ENCODE results near the gene QRICH1.

QRICH1 gene

DNA sequence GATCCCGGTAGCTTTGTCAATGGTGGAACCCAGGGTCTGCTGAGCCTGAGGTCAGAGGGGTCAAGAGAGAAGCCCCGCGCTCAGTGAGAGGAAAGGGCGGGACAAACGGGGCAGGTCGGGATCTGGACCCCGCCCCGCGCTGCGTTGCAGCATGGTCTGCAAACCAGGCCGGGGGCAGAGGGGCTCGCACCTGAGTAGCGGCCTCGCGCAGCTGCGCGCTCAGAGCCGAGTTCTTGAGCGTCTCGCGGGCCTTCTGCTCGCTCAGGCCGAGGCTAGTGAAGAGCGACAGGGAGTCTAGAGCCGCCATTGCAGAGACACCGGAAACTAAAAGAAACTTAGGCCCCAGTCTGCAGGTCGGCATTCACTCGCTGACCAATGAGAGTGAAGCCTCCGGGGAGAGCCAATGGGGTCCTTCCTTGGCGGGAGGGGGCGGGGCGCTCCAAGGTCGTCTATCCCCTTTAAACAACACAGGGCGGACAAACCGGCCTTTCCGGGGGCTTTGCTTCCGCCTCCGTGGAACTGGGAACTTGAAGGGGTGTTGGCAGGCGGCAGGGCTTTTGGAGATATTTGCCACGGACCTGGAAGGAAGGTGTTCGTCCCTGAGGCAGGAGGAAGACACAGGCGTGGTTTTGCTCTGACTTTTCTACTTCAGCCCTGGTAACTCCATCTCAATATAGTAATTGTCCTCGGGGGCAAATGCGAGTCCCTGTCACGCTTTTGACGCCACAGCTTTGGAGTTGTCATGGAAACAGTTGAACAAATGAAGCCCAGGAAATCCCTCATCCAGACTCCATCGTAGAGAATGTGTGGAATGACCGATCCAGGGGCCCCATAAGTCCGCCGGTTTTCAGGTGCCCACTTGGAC lies 10.8 kb upstream of the QRICH1 start, which contains the start of gene QARS1:
QARS1 (minus strand) TSS at position 331 of the 865 bp plus-strand sequence; CDS start at position 307, 24 bp downstream.
- peak within 1 kb of the TSS; percentile 88 for H3K4me3 ChIP-seq (ENCODE audit: control insufficient read depth, low read depth, low read length)
- TF ChIP-seq, protein P1, sequence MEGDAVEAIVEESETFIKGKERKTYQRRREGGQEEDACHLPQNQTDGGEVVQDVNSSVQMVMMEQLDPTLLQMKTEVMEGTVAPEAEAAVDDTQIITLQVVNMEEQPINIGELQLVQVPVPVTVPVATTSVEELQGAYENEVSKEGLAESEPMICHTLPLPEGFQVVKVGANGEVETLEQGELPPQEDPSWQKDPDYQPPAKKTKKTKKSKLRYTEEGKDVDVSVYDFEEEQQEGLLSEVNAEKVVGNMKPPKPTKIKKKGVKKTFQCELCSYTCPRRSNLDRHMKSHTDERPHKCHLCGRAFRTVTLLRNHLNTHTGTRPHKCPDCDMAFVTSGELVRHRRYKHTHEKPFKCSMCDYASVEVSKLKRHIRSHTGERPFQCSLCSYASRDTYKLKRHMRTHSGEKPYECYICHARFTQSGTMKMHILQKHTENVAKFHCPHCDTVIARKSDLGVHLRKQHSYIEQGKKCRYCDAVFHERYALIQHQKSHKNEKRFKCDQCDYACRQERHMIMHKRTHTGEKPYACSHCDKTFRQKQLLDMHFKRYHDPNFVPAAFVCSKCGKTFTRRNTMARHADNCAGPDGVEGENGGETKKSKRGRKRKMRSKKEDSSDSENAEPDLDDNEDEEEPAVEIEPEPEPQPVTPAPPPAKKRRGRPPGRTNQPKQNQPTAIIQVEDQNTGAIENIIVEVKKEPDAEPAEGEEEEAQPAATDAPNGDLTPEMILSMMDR (IDR thresholded peaks at IDR 0.05; ENCODE audit: control insufficient read depth, insufficient read depth, low read depth, low read length, missing control alignments) = no peak
- peak; percentile 52 for DNase-seq (ENCODE audit: low read depth)

DNA sequence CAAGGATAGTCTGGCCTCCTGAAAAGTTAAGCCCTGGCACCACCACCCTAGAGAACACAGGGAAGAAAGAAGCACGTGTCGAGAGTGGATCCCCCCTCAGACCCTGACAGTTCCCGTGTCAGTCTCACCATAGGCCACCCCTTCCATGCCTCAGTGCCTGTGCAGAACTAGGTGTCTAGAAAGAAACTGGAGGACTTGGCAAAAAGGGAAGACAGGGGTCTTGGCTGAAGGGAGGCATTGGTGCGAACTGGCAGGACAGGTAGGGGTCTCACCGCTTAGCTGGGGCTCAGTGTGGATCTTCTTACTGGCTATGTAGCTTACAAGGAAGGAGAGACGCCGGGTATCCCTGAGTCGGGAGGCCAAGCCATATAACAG lies 10.2 kb upstream of the QRICH1 start:
- H3K4me3 ChIP-seq (ENCODE audit: control insufficient read depth, low read depth, low read length) = peak overlapping the region; percentile 88
- TF ChIP-seq, protein P1 (IDR thresholded peaks at IDR 0.05; ENCODE audit: control insufficient read depth, insufficient read depth, low read depth, low read length, missing control alignments) = no peak
- DNase-seq (ENCODE audit: low read depth) = no peak

DNA sequence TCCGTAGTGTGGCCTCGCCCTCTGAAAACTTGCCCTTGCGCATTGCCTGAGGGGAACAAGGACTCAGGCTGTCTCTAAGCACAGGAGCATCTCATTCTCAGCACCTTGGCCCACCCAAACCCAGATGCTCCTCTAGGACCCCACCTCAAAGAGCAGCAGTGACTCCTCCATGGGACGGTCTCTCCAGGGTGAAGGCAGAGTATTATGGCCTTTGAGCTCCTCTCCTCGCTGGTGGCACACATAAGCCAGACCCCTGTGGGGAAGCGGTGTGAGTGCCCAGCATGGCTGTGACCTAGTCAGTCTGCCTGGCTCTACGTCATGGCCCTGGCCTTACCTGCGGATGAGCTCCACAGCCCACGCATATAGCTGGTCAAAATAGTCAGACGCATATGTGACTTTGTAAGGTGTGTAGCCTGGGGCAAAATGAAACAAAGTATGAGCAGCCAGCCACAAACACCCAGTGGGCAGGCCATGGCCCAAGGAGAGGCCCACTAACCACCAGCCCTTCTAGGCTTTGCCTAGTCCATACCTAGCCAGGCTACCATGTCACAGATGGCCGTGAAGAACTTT lies 6.3 kb upstream of the QRICH1 start:
- DNase-seq (ENCODE audit: low read depth) = no peak
- no peak overlapping the region for H3K4me3 ChIP-seq (ENCODE audit: control insufficient read depth, low read depth, low read length)
- TF ChIP-seq, protein P1 (IDR thresholded peaks at IDR 0.05; ENCODE audit: control insufficient read depth, insufficient read depth, low read depth, low read length, missing control alignments) = no peak

DNA sequence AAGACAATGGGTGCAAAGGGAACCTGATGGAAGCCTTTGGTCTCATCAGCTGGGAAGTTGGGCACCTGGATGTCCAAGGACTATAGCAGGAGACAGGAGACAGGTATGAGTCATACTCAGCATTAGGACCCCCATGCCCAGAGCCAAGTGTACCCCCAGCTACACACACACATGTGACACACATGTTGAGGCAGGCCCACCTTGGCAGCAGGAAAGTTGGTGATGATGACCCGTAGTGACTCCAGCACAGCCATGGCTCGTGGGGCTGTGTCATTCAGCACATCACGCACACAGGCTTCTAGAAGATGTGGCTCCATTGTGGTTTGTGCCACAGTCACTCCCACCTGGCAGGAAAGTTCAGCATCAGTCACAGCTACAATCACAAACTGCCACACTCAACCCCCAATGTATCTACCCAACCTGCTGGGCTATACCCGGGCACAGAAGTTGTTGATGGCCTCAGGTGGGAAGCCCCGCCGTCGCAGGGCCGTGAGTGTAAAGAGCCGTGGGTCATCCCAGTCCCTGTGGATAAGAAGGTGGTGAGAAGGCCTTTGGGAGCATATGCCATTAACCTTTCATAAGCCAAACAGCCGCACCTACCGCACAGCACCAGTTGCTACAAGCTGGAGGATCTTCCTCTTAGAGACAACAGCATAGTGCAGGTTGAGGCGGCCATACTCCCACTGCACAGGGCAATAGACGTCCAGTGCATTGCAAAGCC lies 5.2 kb upstream of the QRICH1 start:
- no peak for DNase-seq (ENCODE audit: low read depth)
- TF ChIP-seq, protein P1 (IDR thresholded peaks at IDR 0.05; ENCODE audit: control insufficient read depth, insufficient read depth, low read depth, low read length, missing control alignments) = no peak
- no peak overlapping the region for H3K4me3 ChIP-seq (ENCODE audit: control insufficient read depth, low read depth, low read length)

DNA sequence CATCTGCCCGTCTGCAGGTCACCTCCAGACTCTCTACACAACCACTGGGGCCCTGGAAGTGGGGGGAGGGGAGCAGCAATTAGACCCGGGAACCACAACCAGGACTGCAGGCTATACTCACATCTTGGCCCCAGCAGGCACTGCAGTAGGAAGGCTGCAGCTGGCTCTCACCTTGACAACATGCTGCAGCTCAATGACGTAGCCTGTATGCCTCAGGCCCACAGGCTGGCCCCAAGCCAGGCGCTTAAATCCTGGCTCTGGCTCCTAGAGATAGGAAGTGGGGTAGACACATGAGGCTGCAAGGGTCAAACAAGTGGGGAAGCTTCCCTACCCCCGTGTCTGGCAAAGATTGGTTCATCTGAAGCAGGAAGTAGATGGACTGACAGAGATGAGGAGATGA lies 4.6 kb upstream of the QRICH1 start:
- DNase-seq (ENCODE audit: low read depth) = no peak
- no peak overlapping the region for H3K4me3 ChIP-seq (ENCODE audit: control insufficient read depth, low read depth, low read length)
- TF ChIP-seq, protein P1 (IDR thresholded peaks at IDR 0.05; ENCODE audit: control insufficient read depth, insufficient read depth, low read depth, low read length, missing control alignments) = no peak

DNA sequence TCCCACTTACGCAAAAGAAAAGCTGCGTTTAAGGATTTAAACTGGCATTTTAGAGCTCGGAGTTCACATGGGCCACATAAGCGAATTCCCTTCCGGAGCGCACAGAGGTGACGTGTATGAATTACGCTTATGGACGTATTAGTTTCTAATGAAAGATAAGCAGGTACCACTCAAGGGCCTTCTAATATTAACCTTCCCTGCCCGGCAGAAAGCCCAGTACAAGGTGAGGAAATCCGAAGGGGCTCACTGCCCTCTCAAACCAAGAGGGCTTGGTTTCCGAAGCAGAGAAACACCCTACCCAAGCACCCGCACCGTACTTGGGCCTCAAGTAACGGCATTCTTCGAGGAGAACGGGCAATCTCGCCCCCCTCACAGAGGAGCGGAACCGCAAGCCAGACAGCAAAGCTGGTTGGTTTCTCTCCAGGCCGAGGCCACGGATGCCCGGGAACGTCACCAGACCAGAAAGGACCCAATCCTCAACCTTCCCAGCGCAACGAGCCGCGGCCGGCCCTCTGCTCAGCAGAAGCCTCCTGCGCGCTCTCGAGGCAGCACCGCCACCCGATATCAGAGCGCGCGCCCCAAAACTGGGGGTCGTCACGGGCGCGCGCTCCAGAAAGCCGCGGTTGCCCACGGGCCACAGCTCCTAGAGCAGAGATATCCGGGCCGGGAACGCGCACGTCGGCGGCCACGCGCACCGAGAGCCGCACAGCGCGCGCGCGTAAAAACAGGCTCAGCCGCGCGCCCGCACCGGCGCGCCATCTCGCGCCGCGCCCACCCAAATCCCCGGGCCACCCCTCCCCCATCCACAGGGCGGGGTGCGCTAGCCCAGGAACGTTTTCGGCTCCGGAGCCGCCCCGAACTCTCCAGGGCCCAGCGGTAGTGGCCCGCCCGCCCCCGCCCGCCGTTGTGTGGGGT lies 676 bp downstream of the QRICH1 start:
- TF ChIP-seq, protein P1 (IDR thresholded peaks at IDR 0.05; ENCODE audit: control insufficient read depth, insufficient read depth, low read depth, low read length, missing control alignments) = no peak
- DNase-seq (ENCODE audit: low read depth) = peak; percentile 42
- peak overlapping the region; percentile 95 for H3K4me3 ChIP-seq (ENCODE audit: control insufficient read depth, low read depth, low read length)

All from AG09309 (cell line).